Activated naive CD4-positive, alpha-beta T cell treated with anti-CD3 and anti-CD28 coated beads, Interleukin-2, amount 50 U/mL, for 24 hours (primary cell): Measurements from ENCODE around the gene ANAPC4.
"Not testable (repeated sequence)": the region's sequence is repeated elsewhere in the genome, so short reads cannot be mapped to it uniquely, and the experiment has no call there.

Experiments
- H3K27ac Mint-ChIP-seq: one replicate; pipeline ENCODE4 v1.8.0; 2021; ENCODE audit warnings: mild to moderate bottlenecking, mixed read lengths
- H3K27me3 Mint-ChIP-seq: one replicate; pipeline ENCODE4 v1.8.0; 2021; ENCODE audit warnings: mixed read lengths
- H3K36me3 Mint-ChIP-seq: one replicate; pipeline ENCODE4 v1.8.0; 2021; ENCODE audit warnings: mixed read lengths
- H3K4me1 Mint-ChIP-seq: one replicate; pipeline ENCODE4 v1.8.0; 2021; ENCODE audit warnings: mixed read lengths
- H3K4me3 Mint-ChIP-seq: one replicate; pipeline ENCODE4 v1.8.0; 2021; ENCODE audit warnings: mild to moderate bottlenecking, mixed read lengths
- H3K9me3 Mint-ChIP-seq: one replicate; pipeline ENCODE4 v1.8.0; 2021; ENCODE audit warnings: mixed read lengths

The ANAPC4 gene

GRCh38 chr4:25367877-25368276 lies 9.2 kb upstream of the ANAPC4 start:
- peaks cover 4% of the 10 kb centered on the region for H3K36me3 Mint-ChIP-seq
- H3K9me3 Mint-ChIP-seq: no peaks in the 10 kb centered on the region
- no peaks in the 10 kb centered on the region for H3K4me1 Mint-ChIP-seq
- no peak overlapping the region for H3K4me3 Mint-ChIP-seq
- H3K27me3 Mint-ChIP-seq: no peaks in the 10 kb centered on the region
- H3K27ac Mint-ChIP-seq: no peak overlapping the region

DNA sequence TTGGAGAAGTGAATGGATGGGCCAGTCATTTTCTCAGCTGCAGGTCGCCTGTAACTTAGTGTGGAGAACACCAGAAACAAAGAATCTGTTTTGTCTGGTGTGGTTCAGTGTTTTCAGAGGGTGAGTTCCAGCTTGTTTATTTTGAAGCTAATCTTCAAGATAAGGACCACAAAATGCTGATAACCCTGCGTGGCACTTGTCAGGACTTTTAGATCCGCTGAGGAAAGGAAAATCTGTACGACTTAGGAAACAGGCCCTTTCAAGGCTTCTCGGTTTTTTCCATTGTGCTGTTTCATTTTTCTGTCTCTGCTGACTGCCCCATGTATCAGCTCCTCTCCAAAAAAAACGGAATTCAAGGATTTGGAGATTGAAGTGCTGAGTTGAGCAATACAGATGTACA lies 8.7 kb upstream of the ANAPC4 start:
- no peaks in the 10 kb centered on the region for H3K9me3 Mint-ChIP-seq
- no peaks in the 10 kb centered on the region for H3K27me3 Mint-ChIP-seq
- H3K4me1 Mint-ChIP-seq: no peaks in the 10 kb centered on the region
- H3K4me3 Mint-ChIP-seq: no peak overlapping the region
- no peak overlapping the region for H3K27ac Mint-ChIP-seq
- peaks cover 4% of the 10 kb centered on the region for H3K36me3 Mint-ChIP-seq

DNA sequence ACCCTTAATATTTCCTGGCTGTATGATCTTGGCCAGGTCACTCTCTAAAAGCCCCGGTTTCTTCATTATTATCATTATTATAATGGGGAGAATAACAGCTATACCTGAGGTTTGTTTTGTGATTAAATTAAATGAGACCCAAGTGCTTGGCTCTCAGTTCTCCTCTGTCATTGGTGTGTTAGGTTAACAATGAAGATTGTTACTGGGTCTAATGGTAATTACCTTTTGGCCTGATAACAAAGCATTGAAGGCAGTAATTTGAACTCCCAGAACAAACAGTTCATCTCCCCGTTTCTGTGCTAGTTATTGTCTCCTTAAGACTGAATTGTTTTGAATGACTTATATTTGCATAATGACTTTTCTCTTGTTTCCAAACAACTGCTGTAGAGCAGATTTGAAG lies 6.8 kb upstream of the ANAPC4 start:
- Mint-ChIP-seq H3K27me3 (no peaks in the 10 kb centered on the region), H3K9me3 (no peaks in the 10 kb centered on the region), H3K27ac (peak overlapping the region; percentile 26), H3K36me3 (peaks cover 1% of the 10 kb centered on the region), H3K4me3 (no peak overlapping the region), H3K4me1 (peaks cover 2% of the 10 kb centered on the region)

DNA sequence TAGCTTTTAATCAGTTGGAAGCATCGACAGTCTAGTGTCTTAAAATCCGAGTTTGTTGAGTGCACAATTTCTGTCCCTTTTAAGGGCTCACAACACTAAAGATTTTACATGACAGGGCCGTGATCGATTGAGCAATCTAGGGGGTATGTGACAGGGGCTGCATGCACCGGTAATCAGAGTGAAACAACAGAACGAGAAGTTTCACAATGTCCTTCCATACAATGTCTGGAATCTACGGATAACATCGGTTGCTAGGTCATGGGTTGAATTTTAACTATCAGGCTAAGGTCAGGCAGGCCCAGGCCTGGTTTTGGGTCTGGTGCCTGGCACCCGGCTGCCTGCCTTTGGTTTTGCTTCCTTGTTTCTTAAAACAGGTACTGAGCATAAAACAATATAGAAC lies 4.5 kb upstream of the ANAPC4 start:
- H3K27me3 Mint-ChIP-seq, H3K4me3 Mint-ChIP-seq, H3K27ac Mint-ChIP-seq, H3K9me3 Mint-ChIP-seq, H3K36me3 Mint-ChIP-seq: not testable (repeated sequence)
- peaks cover 13% of the 10 kb centered on the region for H3K4me1 Mint-ChIP-seq

- no peaks in the 10 kb centered on the region for H3K27me3 Mint-ChIP-seq
- H3K36me3 Mint-ChIP-seq: peaks cover 9% of the 10 kb centered on the region
- H3K4me1 Mint-ChIP-seq: peaks cover 17% of the 10 kb centered on the region
- H3K27ac Mint-ChIP-seq: peak overlapping the region; percentile 79
- H3K9me3 Mint-ChIP-seq: no peaks in the 10 kb centered on the region
- H3K4me3 Mint-ChIP-seq: no peak overlapping the region
These were observed 741 bp downstream of the ANAPC4 start for GRCh38 chr4:25377572-25378436.

GRCh38 chr4:25378437-25378743 lies 1.3 kb downstream of the ANAPC4 start:
- Mint-ChIP-seq H3K36me3 (peaks cover 9% of the 10 kb centered on the region), H3K9me3 (no peaks in the 10 kb centered on the region), H3K4me3 (no peak overlapping the region), H3K4me1 (peaks cover 17% of the 10 kb centered on the region), H3K27ac (no peak overlapping the region), H3K27me3 (no peaks in the 10 kb centered on the region)

- Mint-ChIP-seq H3K4me3 (no peak overlapping the region), H3K4me1 (peaks cover 17% of the 10 kb centered on the region), H3K27ac (no peak overlapping the region), H3K36me3 (peaks cover 13% of the 10 kb centered on the region), H3K27me3 (no peaks in the 10 kb centered on the region), H3K9me3 (no peaks in the 10 kb centered on the region)
These were observed 2.5 kb downstream of the ANAPC4 start for GRCh38 chr4:25379591-25379990.

GRCh38 chr4:25383647-25384046 lies 6.6 kb downstream of the ANAPC4 start:
- no peaks in the 10 kb centered on the region for H3K27me3 Mint-ChIP-seq
- H3K9me3 Mint-ChIP-seq: no peaks in the 10 kb centered on the region
- H3K36me3 Mint-ChIP-seq: peaks cover 17% of the 10 kb centered on the region
- H3K27ac Mint-ChIP-seq: no peak overlapping the region
- H3K4me1 Mint-ChIP-seq: peaks cover 3% of the 10 kb centered on the region
- no peak overlapping the region for H3K4me3 Mint-ChIP-seq

DNA sequence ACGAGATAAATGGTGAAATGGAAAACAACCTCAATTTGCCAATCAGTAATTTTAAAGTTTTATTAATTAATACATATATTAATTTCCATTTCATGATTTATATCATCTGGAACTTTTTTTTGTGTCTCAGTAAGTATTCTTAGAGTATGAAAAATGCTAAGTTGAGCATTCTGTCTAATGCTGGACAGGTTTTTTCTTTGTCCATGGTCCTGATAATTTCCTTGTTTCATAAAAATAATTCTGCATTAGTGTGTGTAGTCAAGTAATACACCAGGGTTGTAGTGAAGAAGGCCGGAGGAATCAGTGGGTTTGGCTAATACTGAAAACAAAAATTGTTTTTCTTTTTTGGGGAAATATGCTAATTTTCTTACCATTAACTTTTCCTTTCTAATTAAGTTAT lies 9.9 kb downstream of the ANAPC4 start:
- no peak overlapping the region for H3K27ac Mint-ChIP-seq
- H3K4me3 Mint-ChIP-seq: no peak overlapping the region
- no peaks in the 10 kb centered on the region for H3K9me3 Mint-ChIP-seq
- H3K36me3 Mint-ChIP-seq: peaks cover 17% of the 10 kb centered on the region
- H3K27me3 Mint-ChIP-seq: no peaks in the 10 kb centered on the region
- peaks cover 3% of the 10 kb centered on the region for H3K4me1 Mint-ChIP-seq

- Mint-ChIP-seq H3K27ac (peak overlapping the region; percentile 44), H3K27me3 (no peaks in the 10 kb centered on the region), H3K9me3 (no peaks in the 10 kb centered on the region), H3K4me3 (no peak overlapping the region), H3K4me1 (no peaks in the 10 kb centered on the region), H3K36me3 (peaks cover 41% of the 10 kb centered on the region)
These were observed 20.2 kb downstream of the ANAPC4 start for GRCh38 chr4:25397305-25397704.

GRCh38 chr4:25399510-25399909 lies 22.4 kb downstream of the ANAPC4 start:
- no peak overlapping the region for H3K27ac Mint-ChIP-seq
- peaks cover 40% of the 10 kb centered on the region for H3K36me3 Mint-ChIP-seq
- no peaks in the 10 kb centered on the region for H3K9me3 Mint-ChIP-seq
- no peak overlapping the region for H3K4me3 Mint-ChIP-seq
- no peaks in the 10 kb centered on the region for H3K4me1 Mint-ChIP-seq
- no peaks in the 10 kb centered on the region for H3K27me3 Mint-ChIP-seq

- Mint-ChIP-seq H3K4me3 (no peak overlapping the region), H3K27ac (no peak overlapping the region)
These were observed 24.0 kb downstream of the ANAPC4 start for GRCh38 chr4:25401066-25401465.

DNA sequence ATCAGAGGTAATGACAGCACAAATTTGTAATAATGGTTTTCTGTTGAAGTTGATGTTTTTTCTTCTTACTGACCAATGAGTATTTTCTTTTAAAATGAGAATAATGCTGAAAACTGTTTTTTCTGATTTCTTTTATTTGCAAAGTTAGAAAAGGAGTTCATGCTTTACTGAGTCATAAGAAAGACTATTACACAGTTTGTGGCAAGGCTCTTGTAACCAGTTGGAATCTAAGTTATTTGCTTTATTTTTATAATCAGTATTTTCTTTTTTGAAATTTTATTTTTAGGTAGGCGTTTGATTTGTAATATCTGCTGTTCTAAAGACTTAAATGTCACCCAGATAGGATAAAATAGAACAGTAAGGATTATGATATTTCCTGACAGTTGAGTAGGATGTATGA lies 25.5 kb downstream of the ANAPC4 start:
- H3K4me1 Mint-ChIP-seq: no peaks in the 10 kb centered on the region
- H3K36me3 Mint-ChIP-seq: peaks cover 20% of the 10 kb centered on the region
- no peaks in the 10 kb centered on the region for H3K9me3 Mint-ChIP-seq
- no peak overlapping the region for H3K4me3 Mint-ChIP-seq
- H3K27ac Mint-ChIP-seq: no peak overlapping the region
- no peaks in the 10 kb centered on the region for H3K27me3 Mint-ChIP-seq

More at GRCh38 chr4:25401066-25401465, 24.0 kb downstream of the ANAPC4 start:
- H3K36me3 Mint-ChIP-seq: peaks cover 31% of the 10 kb centered on the region
- no peaks in the 10 kb centered on the region for H3K27me3 Mint-ChIP-seq
- no peaks in the 10 kb centered on the region for H3K9me3 Mint-ChIP-seq
- H3K4me1 Mint-ChIP-seq: no peaks in the 10 kb centered on the region

- H3K36me3 Mint-ChIP-seq: peaks cover 14% of the 10 kb centered on the region
- H3K27me3 Mint-ChIP-seq: no peaks in the 10 kb centered on the region
- no peak overlapping the region for H3K27ac Mint-ChIP-seq
- H3K9me3 Mint-ChIP-seq: no peaks in the 10 kb centered on the region
- H3K4me3 Mint-ChIP-seq: no peak overlapping the region
- H3K4me1 Mint-ChIP-seq: no peaks in the 10 kb centered on the region
These were observed 26.6 kb downstream of the ANAPC4 start for GRCh38 chr4:25403699-25404098.

- Mint-ChIP-seq H3K9me3 (no peaks in the 10 kb centered on the region), H3K4me3 (no peak overlapping the region), H3K36me3 (peaks cover 11% of the 10 kb centered on the region), H3K4me1 (no peaks in the 10 kb centered on the region), H3K27ac (no peak overlapping the region), H3K27me3 (no peaks in the 10 kb centered on the region)
These were observed 28.4 kb downstream of the ANAPC4 start for GRCh38 chr4:25405453-25405852.

DNA sequence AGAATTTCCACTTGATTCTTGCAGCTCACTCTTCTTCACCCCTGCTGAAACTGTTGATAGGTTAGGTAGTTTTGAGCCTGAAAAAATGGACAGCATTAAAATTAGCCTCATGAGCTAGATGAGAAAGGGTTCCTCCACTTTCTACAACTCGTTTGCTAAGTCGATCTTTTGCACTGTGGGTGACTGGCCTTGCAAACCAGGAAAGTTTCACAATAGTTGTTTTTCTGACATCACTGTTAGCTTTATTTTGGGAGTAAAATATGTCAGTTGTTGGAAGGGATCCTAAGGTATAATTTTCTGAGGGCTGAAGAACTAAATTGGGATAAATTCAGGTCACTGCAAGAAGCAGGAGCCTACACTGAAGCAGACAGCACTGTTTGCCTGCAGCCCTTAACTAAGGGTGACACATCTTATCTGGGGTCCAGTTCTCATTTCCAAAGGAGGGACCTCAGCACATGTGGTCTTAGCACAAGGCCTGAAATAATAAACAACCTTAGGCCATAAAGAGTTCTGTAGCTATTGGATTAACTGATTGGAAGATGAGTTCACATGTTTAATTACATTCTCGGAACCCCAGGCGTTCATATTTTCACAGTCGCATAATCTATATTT lies 29.1 kb downstream of the ANAPC4 start:
- H3K4me3 Mint-ChIP-seq: no peak overlapping the region
- no peaks in the 10 kb centered on the region for H3K4me1 Mint-ChIP-seq
- no peaks in the 10 kb centered on the region for H3K9me3 Mint-ChIP-seq
- H3K36me3 Mint-ChIP-seq: peaks cover 16% of the 10 kb centered on the region
- no peaks in the 10 kb centered on the region for H3K27me3 Mint-ChIP-seq
- no peak overlapping the region for H3K27ac Mint-ChIP-seq
